Sigmoid colon (tissue), 7 donors: ENCODE results near the gene OR10A6. TPM values are rescaled to one million over a fixed set of nuclear protein-coding genes. Genes with fewer than 3 reads are reported as not detected.

Source experiments
- DNase-seq: peaks from one replicate; pipeline ENCODE4 v3.0.0-alpha.2; 2019
- H3K27ac ChIP-seq, 4 donors: fragments of 200-600 bp; sonication (generic); one replicate each; pipeline ENCODE4 v1.5.1; 2016 to 2019; ENCODE audit warnings: mild to moderate bottlenecking in 1 of 4
- H3K27me3 ChIP-seq, 3 donors: fragments of 200-600 bp; sonication (generic); one replicate each; pipeline ENCODE4 v1.5.1; 2019; ENCODE audit warnings: mild to moderate bottlenecking in 1 of 3
- H3K36me3 ChIP-seq, 4 donors: fragments of 200-600 bp; sonication (generic); one replicate each; pipeline ENCODE4 v1.5.1; 2016 to 2019
- H3K4me1 ChIP-seq, 4 donors: fragments of 200-600 bp; sonication (generic); one replicate each; pipeline ENCODE4 v1.5.1; 2017 to 2019
- H3K4me3 ChIP-seq, 4 donors: fragments of 200-600 bp; sonication (generic); one replicate each; pipeline ENCODE4 v1.5.1; 2017 to 2019; ENCODE audit warnings: mild to moderate bottlenecking in 2 of 4, moderate library complexity in 1 of 4
- H3K9me3 ChIP-seq, 4 donors: fragments of 200-600 bp in 3 of 4; sonication (generic) in 3 of 4; one replicate each; pipeline versions ENCODE4 v1.5.1 to v1.6.1; 2013 to 2019
- CTCF ChIP-seq, 4 experiments: fragments of 450-650 bp in 3 of 4; fragments of 200-600 bp in 1 of 4; IDR thresholded peaks; one replicate each; pipeline ENCODE4 v1.5.1; 2016 to 2019; ENCODE audit warnings: antibody characterized with exemption in 4 of 4, mild to moderate bottlenecking in 3 of 4, moderate library complexity in 2 of 4
- EP300 ChIP-seq, 4 donors: sonication (generic); formaldehyde crosslinking; IDR thresholded peaks; one replicate each; pipeline ENCODE4 v1.6.1; 2017; ENCODE audit warnings: antibody characterized with exemption in 4 of 4
- POLR2A ChIP-seq, 2 donors: fragments of 450-650 bp; IDR thresholded peaks; one replicate each; pipeline ENCODE4 v1.6.1; 2016; ENCODE audit warnings: antibody characterized with exemption in 2 of 2, mild to moderate bottlenecking in 2 of 2, moderate library complexity in 2 of 2
- POLR2AphosphoS5 ChIP-seq, 4 donors: sonication (generic); formaldehyde crosslinking; IDR thresholded peaks; one replicate each; pipeline ENCODE4 v1.6.1; 2017; ENCODE audit warnings: antibody characterized with exemption in 4 of 4
- WGBS, 2 donors: extraction: QIAGEN DNeasy Blood & Tissue Kit; methylation state at CpG; one replicate each; pipeline ENCODE4 v1.1.7; 2013; 5-methylcytosine and 5-hydroxymethylcytosine counted together
- intact Hi-C: fragments of 100-400 bp; cut with DNase I; formaldehyde crosslinking; loops from one replicate; pipeline ENCODE4 v1.15.1; 2023
- polyA plus RNA-seq, 3 donors: library from polyadenylated mRNA; stranded (reverse); fragments of 200-250 nt; gene quantifications; one replicate each; pipeline ENCODE4 v1.2.3, GENCODE V29; 2013
- total RNA-seq, 4 donors: library from RNA; depleted of rRNA; stranded (reverse); fragments of >200 nt; gene quantifications; one replicate each; pipeline ENCODE4 v1.1.0, GENCODE V29; 2016
- donor health status: healthy with polysubstance abuse.
- donor health status: Bipolar disorder and iron deficiency.
- donor health status: healthy.

OR10A6 gene
- total and polyA plus RNA-seq, 7 donors = not detected

GRCh38 chr11:7964873-7965272, 33.8 kb upstream of the OR10A6 start:
- Histone ChIP-seq H3K4me3 (no peak overlapping the region), H3K27me3 (no peaks in the 10 kb centered on the region), H3K27ac (no peak overlapping the region), H3K9me3 (no peaks in the 10 kb centered on the region), H3K36me3 (no peaks in the 10 kb centered on the region), H3K4me1 (no peaks in the 10 kb centered on the region)
- DNase-seq = no peak
- TF ChIP-seq EP300 (IDR thresholded peaks at IDR 0.05) (no peak), POLR2AphosphoS5 (IDR thresholded peaks at IDR 0.05) (no peak), CTCF (IDR thresholded peaks at IDR 0.05) (no peak), POLR2A (IDR thresholded peaks at IDR 0.05) (no peak)
- intact Hi-C loops = no loop called here

- WGBS, 2 donors = 36 to 60% methylated on average over 3 of the region's 3 CpGs
- H3K27me3 ChIP-seq = no peaks in the 10 kb centered on the region
Observed at GRCh38 chr11:7964261-7964660, 33.2 kb upstream of the OR10A6 start.

GRCh38 chr11:7955191-7955590, 24.1 kb upstream of the OR10A6 start:
- TF ChIP-seq POLR2AphosphoS5 (IDR thresholded peaks at IDR 0.05) (no peak), EP300 (IDR thresholded peaks at IDR 0.05) (no peak), POLR2A (IDR thresholded peaks at IDR 0.05) (no peak), CTCF (IDR thresholded peaks at IDR 0.05) (no peak)
- Histone ChIP-seq H3K36me3 (no peaks in the 10 kb centered on the region), H3K27me3 (no peaks in the 10 kb centered on the region), H3K9me3 (peaks cover 0 to 2% (median 0%) of the 10 kb centered on the region in 4 donors), H3K4me1 (no peaks in the 10 kb centered on the region), H3K27ac (no peak overlapping the region), H3K4me3 (no peak overlapping the region)
- intact Hi-C loops = no loop called here
- 56 to 73% methylated on average over 1 of the region's 1 CpG for WGBS, 2 donors
- no peak for DNase-seq

More at GRCh38 chr11:7964261-7964660, 33.2 kb upstream of the OR10A6 start:
- Histone ChIP-seq H3K9me3 (no peaks in the 10 kb centered on the region), H3K4me3 (no peak overlapping the region), H3K36me3 (no peaks in the 10 kb centered on the region), H3K27ac (no peak overlapping the region), H3K4me1 (no peaks in the 10 kb centered on the region)
- DNase-seq = no peak
- TF ChIP-seq POLR2AphosphoS5 (IDR thresholded peaks at IDR 0.05) (no peak), EP300 (IDR thresholded peaks at IDR 0.05) (no peak), CTCF (IDR thresholded peaks at IDR 0.05) (no peak), POLR2A (IDR thresholded peaks at IDR 0.05) (no peak)
- intact Hi-C loops = no loop called here

GRCh38 chr11:7949934-7950333, 18.9 kb upstream of the OR10A6 start:
- H3K9me3 ChIP-seq = no peaks in the 10 kb centered on the region
- DNase-seq = no peak
- H3K36me3 ChIP-seq = no peaks in the 10 kb centered on the region
- TF ChIP-seq POLR2AphosphoS5 (IDR thresholded peaks at IDR 0.05) = no peak
- no peak for TF ChIP-seq CTCF (IDR thresholded peaks at IDR 0.05)
- TF ChIP-seq POLR2A (IDR thresholded peaks at IDR 0.05) = no peak
- no peak for TF ChIP-seq EP300 (IDR thresholded peaks at IDR 0.05)
- H3K27me3 ChIP-seq = no peaks in the 10 kb centered on the region
- no peak overlapping the region for H3K4me3 ChIP-seq
- H3K4me1 ChIP-seq = no peaks in the 10 kb centered on the region
- H3K27ac ChIP-seq = no peak overlapping the region
- intact Hi-C loops = no loop called here
- WGBS, 2 donors = 85 to 90% methylated on average over 1 of the region's 1 CpG

GRCh38 chr11:7944123-7944522, 13.1 kb upstream of the OR10A6 start:
- intact Hi-C loops = no loop called here

More at GRCh38 chr11:7944123-7944522, 13.1 kb upstream of the OR10A6 start:
- Histone ChIP-seq H3K27ac (no peak overlapping the region), H3K4me1 (no peaks in the 10 kb centered on the region), H3K36me3 (no peaks in the 10 kb centered on the region), H3K4me3 (no peak overlapping the region), H3K27me3 (no peaks in the 10 kb centered on the region), H3K9me3 (peaks cover 0 to 10% (median 0%) of the 10 kb centered on the region in 4 donors)
- WGBS, 2 donors = 89 to 93% methylated on average over 2 of the region's 2 CpGs
- no peak for DNase-seq
- TF ChIP-seq POLR2A (IDR thresholded peaks at IDR 0.05) (no peak), EP300 (IDR thresholded peaks at IDR 0.05) (no peak)
